Body of pancreas (tissue), 4 donors: ENCODE measurements around the gene BCL2. TPM values are rescaled to one million over a fixed set of nuclear protein-coding genes. Genes with fewer than 3 reads are reported as not detected.
A peak's percentile ranks its signal among the peaks of the same experiment; 100 is the strongest.

Experiments used
- ATAC-seq: fragments of 150-250 bp; one replicate; pipeline ENCODE4 v1.9.1; 2016
- DNase-seq, 4 donors: peaks; one replicate each; pipeline ENCODE4 v3.0.0-alpha.2; 2019
- H3K27ac ChIP-seq, 4 donors: fragments of 200-600 bp; sonication (generic); 1 replicate in 3 of 4; 2 replicates in 1 of 4; pipeline versions ENCODE4 v1.5.1 to v1.6.1; 2016 to 2019; ENCODE audit warnings: mild to moderate bottlenecking in 1 of 4, mixed read lengths in 1 of 4, moderate library complexity in 1 of 4
- H3K27me3 ChIP-seq, 2 donors: fragments of 200-600 bp; sonication (generic); one replicate each; pipeline ENCODE4 v1.6.0; 2016; ENCODE audit warnings: mild to moderate bottlenecking in 1 of 2
- H3K36me3 ChIP-seq, 2 donors: fragments of 200-600 bp; sonication (generic); replicated peaks in 1 of 2; 2 replicates each; pipeline ENCODE4 v1.5.1; 2016; ENCODE audit warnings: low read depth in 2 of 2; ENCODE audit not compliant: insufficient read depth in 1 of 2
- H3K4me1 ChIP-seq: fragments of 200-600 bp; sonication (generic); one replicate; pipeline ENCODE4 v1.6.0; 2016
- H3K4me3 ChIP-seq, 2 donors: fragments of 200-600 bp; sonication (generic); 1 replicate in 1 of 2; 2 replicates in 1 of 2; pipeline ENCODE4 v1.5.1; 2016 to 2019
- H3K9me3 ChIP-seq, 3 donors: fragments of 200-600 bp; sonication (generic); 1 replicate in 2 of 3; 2 replicates in 1 of 3; pipeline ENCODE4 v1.5.1; 2016
- POLR2A ChIP-seq, 3 donors: fragments of 450-650 bp; IDR thresholded peaks; one replicate each; pipeline ENCODE4 v1.6.1; 2016; ENCODE audit warnings: antibody characterized with exemption in 3 of 3, mild to moderate bottlenecking in 2 of 3
- WGBS, 2 donors: methylation state at CpG; one replicate each; pipeline ENCODE4 v1.1.5; 2017; 5-methylcytosine and 5-hydroxymethylcytosine counted together
- intact Hi-C: fragments of 100-400 bp; cut with DNase I; formaldehyde crosslinking; loops from one replicate; pipeline ENCODE4 v1.15.1; 2023
- total RNA-seq, 2 donors: library from RNA; depleted of rRNA; stranded (reverse); fragments of >200 nt; gene quantifications; one replicate each; pipeline ENCODE4 v1.1.0, GENCODE V29; 2016
- TF ChIP-seq, protein P1 (sequence below), 7 experiments: fragments of 450-650 bp in 4 of 7; fragments of 200-600 bp in 3 of 7; sonication (generic) in 3 of 7; IDR thresholded peaks; one replicate each; pipeline ENCODE4 v1.5.1; 2016 to 2019; ENCODE audit warnings: antibody characterized with exemption in 7 of 7

BCL2 gene
- total RNA-seq, 2 donors from 2014 or later: 10.1 to 18.5 TPM

DNA sequence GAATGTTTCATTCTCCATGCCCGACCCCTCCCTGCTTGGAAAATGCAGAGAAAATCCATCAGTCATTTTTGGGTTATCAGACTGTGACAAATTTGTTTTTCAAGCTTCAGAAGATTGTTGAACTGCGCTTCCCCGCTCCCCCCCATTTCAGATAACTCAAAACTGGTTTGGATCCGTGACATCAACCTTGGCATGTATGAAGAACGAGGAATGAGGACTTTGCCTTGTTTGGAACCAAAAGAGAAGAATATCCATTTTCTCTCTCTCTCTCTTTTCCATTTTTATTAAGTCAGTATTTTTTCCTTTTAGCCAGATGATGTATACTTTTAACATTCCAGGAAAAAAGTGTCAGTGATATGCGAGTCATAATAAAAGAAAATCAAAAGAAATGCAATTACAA lies 171.6 kb downstream of the BCL2 start:
- no peaks in the 10 kb centered on the region for H3K27me3 ChIP-seq
- no peak for ATAC-seq
- H3K36me3 ChIP-seq: no peaks in the 10 kb centered on the region
- no peak overlapping the region for H3K4me3 ChIP-seq
- no peak for DNase-seq
- H3K27ac ChIP-seq: peak overlapping the region in 3 of 4 donors; percentile 51 to 71 (median 59)
- TF ChIP-seq, protein P1, sequence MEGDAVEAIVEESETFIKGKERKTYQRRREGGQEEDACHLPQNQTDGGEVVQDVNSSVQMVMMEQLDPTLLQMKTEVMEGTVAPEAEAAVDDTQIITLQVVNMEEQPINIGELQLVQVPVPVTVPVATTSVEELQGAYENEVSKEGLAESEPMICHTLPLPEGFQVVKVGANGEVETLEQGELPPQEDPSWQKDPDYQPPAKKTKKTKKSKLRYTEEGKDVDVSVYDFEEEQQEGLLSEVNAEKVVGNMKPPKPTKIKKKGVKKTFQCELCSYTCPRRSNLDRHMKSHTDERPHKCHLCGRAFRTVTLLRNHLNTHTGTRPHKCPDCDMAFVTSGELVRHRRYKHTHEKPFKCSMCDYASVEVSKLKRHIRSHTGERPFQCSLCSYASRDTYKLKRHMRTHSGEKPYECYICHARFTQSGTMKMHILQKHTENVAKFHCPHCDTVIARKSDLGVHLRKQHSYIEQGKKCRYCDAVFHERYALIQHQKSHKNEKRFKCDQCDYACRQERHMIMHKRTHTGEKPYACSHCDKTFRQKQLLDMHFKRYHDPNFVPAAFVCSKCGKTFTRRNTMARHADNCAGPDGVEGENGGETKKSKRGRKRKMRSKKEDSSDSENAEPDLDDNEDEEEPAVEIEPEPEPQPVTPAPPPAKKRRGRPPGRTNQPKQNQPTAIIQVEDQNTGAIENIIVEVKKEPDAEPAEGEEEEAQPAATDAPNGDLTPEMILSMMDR (IDR thresholded peaks at IDR 0.05): no peak
- no peak for TF ChIP-seq POLR2A (IDR thresholded peaks at IDR 0.05)
- intact Hi-C loops: no loop called here
- H3K9me3 ChIP-seq: no peaks in the 10 kb centered on the region
- peaks cover 19% of the 10 kb centered on the region for H3K4me1 ChIP-seq
- WGBS, 2 donors: 49 to 63% methylated on average over 6 of the region's 6 CpGs

DNA sequence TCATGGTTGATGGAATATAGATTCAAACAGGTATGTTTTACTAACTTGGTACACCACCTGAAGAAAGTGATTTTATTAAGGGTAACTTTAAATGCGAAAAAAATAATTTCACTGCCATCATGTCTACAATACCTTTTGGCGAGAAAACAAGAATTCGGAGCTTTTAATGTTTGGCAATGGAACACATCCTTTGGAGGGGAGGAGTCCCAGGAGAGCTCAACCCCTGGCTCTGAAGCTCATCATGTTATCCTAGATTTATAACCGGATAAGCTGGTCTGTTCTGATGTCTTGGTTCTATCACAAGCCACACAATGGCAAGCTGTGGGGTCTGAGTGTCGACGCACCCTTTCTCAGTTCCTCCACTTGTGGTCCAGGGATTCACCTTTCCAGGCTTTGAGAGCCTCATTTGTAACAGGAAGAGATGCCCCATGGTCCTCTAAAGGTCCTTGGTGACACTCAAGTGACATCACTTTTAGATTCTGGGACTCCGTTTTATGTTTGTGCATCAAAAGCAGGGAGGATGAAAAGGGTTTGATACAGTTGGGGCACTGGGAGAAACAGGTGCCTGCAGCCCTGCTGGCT lies 172.7 kb downstream of the BCL2 start:
- WGBS, 2 donors: 69 to 81% methylated on average over 7 of the region's 7 CpGs
- no peak for ATAC-seq
- H3K27me3 ChIP-seq: no peaks in the 10 kb centered on the region
- DNase-seq: no peak
- no peak overlapping the region for H3K4me3 ChIP-seq
- intact Hi-C loops: no loop called here
- H3K4me1 ChIP-seq: peaks cover 19% of the 10 kb centered on the region
- no peaks in the 10 kb centered on the region for H3K9me3 ChIP-seq
- no peak overlapping the region for H3K27ac ChIP-seq
- H3K36me3 ChIP-seq: no peaks in the 10 kb centered on the region
- TF ChIP-seq POLR2A (IDR thresholded peaks at IDR 0.05): no peak
- TF ChIP-seq, protein P1 (IDR thresholded peaks at IDR 0.05): no peak

DNA sequence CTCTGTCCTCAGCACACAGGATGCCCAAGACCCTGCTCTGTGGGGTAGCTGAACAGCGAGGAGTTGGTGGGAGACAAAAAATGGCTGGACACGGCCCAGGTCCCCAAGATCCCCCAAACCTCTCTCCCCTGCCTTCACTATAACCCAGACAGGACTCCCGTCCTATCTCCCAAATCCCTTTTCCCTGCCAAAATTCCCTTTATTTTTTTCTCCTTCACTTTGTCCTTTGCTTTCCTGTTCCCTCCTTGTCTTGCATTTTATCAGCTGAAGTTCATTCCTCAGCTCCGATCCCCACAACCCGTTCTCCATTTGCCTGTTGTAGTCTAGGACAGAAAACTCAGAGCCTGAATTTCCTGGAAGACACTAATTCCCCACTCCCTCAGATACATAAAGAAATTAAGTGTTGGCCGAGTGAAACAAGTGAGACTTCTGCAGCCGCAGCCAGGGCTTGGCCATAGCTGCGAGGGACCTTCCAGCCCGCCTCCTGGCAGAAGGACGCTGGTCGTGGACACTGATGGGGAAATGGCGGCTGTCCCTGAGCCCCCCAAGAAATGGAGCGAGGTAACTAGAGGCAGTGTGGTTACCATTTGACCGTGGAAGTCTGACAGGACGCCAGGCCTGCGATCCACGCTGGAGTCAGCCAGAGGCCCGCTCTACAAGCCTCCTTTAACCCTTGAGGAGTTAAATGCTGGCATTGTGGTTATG lies 173.6 kb downstream of the BCL2 start:
- Histone ChIP-seq H3K9me3 (no peaks in the 10 kb centered on the region), H3K36me3 (no peaks in the 10 kb centered on the region), H3K4me3 (no peak overlapping the region), H3K27ac (no peak overlapping the region), H3K27me3 (no peaks in the 10 kb centered on the region), H3K4me1 (peaks cover 19% of the 10 kb centered on the region)
- no peak for ATAC-seq
- intact Hi-C loops: no loop called here
- no peak for DNase-seq
- 66 to 74% methylated on average over 18 of the region's 18 CpGs for WGBS, 2 donors
- TF ChIP-seq POLR2A (IDR thresholded peaks at IDR 0.05): no peak
- TF ChIP-seq, protein P1 (IDR thresholded peaks at IDR 0.05): no peak

DNA sequence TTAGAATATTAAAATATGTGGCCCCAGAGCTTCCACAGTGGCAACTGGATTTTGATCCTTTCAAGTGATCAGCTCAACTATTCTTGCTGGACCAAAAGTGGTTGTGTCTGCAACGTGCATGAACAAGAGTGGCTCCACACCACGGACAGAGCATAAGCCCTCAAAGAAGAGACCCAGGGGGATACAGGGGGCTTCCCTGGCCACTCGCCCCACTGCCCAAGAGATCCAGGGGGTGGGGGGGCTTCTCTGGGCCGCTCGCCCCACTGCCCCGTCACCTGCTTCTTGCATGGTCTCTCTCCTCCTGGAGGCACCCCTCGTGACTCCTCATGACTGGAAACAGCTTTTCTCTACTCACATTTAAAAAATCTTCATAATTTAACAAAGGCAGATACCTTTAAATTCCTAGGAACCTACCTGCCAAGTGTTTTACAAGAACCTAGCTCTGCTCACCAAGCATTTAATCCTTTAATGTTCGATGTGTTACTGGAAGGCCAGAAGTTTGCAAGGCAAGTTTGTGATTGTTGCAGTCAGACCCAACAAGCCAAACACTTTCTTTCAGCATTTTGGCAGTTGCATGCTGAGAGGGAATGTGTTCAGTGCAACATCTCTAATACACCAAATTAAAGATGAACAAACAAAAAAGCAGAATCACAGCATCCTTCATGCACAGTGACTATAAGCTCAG lies 174.3 kb downstream of the BCL2 start:
- no peak overlapping the region for H3K27ac ChIP-seq

More for the DNA sequence above, 174.3 kb downstream of the BCL2 start:
- TF ChIP-seq, protein P1 (IDR thresholded peaks at IDR 0.05): no peak
- TF ChIP-seq POLR2A (IDR thresholded peaks at IDR 0.05): no peak
- H3K4me1 ChIP-seq: peaks cover 19% of the 10 kb centered on the region
- DNase-seq (no peak), ATAC-seq (no peak)
- no peaks in the 10 kb centered on the region for H3K36me3 ChIP-seq
- H3K9me3 ChIP-seq: no peaks in the 10 kb centered on the region
- H3K27me3 ChIP-seq: no peaks in the 10 kb centered on the region
- no peak overlapping the region for H3K4me3 ChIP-seq
- intact Hi-C loops: no loop called here
- WGBS, 2 donors: 57 to 63% methylated on average over 8 of the region's 8 CpGs
